GM19452 (cell line): ENCODE results near the gene FHIP1A.
"Not testable (repeated sequence)": the region's sequence is repeated elsewhere in the genome, so short reads cannot be mapped to it uniquely, and the experiment has no call there.

Source experiments
- ATAC-seq: cut with Tn5 transposase; IDR thresholded peaks from one replicate; pipeline ENCODE4 v1.9.1; 2021; ENCODE audit not compliant: unreplicated experiment

The FHIP1A gene

DNA sequence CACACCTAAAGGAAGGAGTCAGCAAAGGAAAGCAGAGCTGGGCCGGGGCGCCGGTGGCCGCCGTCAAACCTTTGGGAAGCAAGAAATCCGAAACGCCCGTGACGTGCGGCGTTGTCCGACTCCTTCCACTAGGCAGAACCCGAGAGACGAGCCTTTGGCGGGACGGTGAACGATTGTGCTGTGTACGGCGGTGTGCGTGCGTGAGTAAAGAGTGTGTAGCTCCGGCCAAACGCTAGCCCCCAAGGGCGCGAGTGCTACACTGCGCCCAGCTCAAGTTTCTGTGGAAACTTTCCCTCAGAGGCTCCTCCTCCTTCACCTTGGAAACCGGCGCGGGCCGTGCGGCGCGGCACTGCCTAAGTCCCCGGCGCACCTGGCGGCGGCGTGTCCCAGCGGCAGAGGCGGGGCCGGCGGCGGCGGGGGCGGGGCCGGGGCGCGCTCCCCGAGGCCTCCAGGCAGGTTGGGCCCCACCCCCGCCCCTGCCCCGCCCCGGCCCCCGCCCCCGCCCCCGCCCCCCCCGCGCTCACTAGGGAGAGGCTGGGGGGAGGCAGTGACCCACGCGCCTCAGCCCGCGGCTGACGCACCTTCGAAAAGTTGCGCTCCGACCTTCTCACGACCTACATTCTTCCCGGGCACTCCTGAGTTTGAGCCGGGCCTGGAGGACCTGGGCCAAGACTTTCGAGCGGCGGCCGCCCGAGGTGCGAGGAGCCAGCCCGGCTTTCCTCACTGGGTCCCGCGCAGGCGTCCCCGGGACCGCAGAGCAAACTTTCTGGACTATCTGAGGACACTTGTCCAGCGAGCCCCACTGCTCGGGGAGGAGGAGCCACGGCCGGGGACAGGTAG lies at the start of gene FHIP1A:
TSS of gene FHIP1A (plus strand) at position 547 of the 840 bp plus-strand sequence. CDS start 157,084 bp downstream, outside the sequence.
- ATAC-seq: peak; percentile 80

GRCh38 chr4:151359576-151359975 lies 49.4 kb upstream of the FHIP1A start:
- no peak for ATAC-seq

- no peak for ATAC-seq
Observed at GRCh38 chr4:151361126-151361525, 47.9 kb upstream of the FHIP1A start.

DNA sequence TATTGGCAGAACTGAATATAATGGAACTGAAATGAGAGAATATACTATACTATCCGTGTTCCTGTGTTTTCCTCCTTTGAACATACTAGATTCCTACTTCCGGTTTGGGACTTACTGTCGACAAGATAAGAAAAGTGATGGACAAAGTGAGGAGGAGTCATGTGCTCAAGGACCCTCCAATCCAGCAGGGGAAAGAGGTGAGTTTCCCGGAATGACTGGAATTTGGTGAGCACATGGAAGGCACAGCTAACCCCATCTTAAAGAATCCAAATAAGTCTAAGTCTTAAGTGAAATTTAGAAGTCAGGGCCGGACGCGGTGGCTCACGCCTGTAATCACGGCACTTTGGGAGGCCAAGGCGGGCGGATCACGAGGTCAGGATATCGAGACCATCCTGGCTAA lies 47.0 kb upstream of the FHIP1A start:
- ATAC-seq: no peak

DNA sequence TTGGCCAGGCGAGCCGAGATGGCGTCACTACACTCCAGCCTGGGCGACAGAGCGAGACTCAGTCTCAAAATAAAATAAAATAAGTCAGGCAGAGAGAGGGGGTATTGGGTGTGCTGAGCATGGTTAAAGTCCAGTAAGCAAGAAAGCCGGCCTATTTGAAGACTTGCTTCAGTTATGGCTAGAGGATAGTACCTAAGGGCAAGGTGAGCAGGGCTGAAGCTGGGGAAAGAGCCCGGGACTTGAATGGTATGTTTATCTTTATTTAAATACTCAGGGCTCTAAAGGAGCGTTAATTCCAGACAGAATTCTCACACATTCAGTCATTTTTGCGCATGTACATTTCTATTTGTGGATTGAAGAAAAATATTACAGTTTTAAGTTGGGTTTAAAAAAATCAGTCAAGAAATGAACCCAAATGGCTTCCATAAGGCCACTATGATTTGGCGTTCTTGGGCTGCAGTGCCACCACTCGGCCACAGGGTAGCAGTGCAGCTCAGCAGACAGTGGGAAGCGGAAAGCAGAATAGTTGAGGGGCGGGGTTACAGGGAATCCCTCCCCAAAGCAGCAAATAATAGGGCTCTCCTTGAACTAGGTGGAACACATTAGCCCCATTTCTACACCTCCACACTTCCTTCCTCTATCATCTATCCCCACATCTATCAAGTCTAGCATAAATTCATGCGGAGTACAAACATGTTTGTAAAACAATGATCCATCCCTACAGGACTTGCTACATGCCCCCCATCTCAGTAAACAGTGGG lies 46.4 kb upstream of the FHIP1A start:
- ATAC-seq: peak; percentile 98

DNA sequence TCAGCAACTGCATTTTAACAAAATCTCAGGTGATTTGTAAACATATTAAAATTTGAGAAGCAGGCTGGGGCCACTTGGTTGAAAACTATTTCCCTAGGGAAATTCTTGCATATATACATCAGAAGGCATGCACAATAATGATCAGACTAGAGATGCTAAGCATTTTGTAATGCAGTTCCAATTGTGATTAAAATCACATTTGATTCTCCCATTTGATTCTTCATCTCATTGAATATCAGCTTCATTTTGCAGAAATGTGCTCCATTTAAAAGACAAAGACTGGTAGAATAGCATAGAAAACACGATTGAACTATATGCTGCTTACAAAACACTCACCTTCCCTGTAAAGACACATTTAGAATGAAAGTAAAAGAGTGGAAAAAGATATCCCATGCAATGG lies 32.4 kb upstream of the FHIP1A start:
- ATAC-seq: no peak

- ATAC-seq: no peak
Observed at GRCh38 chr4:151389311-151389710, 19.7 kb upstream of the FHIP1A start.

- ATAC-seq: not testable (repeated sequence)
Observed at GRCh38 chr4:151389799-151390198, 19.2 kb upstream of the FHIP1A start.

DNA sequence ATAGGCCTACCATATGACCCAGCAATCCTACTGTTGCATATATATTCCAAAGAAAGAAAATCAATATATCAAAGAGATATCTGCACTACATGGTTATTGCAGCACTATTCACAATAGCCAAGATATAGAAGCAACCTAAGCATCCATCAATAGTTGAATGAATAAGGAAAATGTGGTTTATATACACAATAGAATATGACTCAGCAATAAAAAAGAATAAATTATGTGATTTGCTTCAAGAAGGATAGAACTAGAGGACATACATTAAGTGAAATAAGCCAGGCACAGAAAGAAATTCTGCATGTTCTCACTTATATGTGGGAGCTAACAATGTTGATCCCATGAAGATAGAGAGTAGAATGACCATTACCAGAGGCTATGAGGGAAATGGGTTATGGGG lies 13.1 kb upstream of the FHIP1A start:
- no peak for ATAC-seq

DNA sequence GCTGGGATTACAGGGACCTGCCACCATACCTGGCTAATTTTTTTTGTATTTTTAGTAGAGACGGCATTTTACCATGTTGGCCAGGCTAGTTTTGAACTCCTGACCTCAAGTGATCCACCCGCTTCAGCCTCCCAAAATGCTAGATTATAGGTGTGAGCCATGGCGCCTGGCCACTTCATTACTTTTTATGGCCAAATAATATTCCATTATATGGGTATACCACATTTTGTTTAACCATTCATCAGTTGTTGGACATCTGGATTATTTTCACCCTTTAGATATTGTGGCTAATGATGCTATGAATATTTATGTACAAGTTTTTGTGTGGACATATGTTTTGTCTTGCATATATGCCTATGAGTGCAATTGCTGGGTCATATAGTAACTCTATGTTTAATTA lies 8.6 kb upstream of the FHIP1A start:
- ATAC-seq: no peak

DNA sequence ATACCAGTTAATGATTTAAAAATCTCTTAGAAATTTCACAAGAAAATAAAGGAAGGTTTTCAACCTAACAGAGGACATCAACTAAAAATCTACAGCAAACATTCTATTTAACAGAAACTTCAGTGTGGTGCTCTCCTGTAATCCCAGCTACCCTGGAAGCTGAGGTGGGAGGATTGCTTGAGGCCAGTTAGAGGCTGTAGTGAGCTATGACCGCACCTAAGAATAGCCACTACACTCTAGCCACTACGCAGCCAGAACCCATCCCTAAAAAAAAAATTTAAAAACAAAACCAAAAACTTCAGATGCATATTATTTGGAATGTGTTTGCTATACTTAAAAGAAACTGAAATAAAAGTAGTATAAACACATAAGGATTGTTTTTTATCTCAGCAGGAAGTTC lies 7.2 kb upstream of the FHIP1A start:
- no peak for ATAC-seq

DNA sequence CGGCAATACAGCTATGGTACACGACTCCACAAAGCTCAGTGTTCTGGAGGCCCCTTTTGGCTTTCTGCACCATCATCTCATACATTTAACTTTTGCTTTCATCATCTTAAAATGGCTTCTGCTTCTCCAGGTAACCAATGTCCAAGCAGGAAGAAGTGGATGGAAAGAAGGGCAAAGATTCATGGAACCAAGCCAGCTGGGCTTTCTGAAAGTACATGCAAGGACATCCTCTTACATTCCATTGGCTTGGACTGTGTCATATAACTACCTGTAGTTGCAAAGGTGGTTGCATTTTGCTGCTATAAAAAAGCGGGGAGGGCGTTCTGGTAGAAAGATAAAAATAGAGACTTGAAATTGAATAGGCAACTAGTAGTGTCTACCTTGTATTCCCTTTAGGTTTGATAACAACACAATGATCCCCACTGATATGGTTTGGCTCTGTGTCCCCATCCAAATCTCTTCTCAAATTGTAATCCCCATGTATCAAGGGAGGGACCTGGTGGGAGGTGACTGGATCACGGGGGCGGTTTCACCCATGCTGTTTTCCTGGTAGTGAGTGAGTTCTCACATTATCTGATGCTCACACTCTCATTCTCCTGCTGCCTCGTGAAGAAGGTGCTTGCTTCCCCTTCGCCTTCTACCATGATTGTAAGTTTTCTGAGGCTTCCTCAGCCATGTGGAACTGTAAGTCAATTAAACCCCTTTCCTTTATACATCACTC lies 6.7 kb upstream of the FHIP1A start:
- ATAC-seq: no peak

- no peak for ATAC-seq
Observed at GRCh38 chr4:151403656-151404055, 5.3 kb upstream of the FHIP1A start.

- ATAC-seq: not testable (repeated sequence)
Observed at GRCh38 chr4:151404802-151405201, 4.2 kb upstream of the FHIP1A start.

DNA sequence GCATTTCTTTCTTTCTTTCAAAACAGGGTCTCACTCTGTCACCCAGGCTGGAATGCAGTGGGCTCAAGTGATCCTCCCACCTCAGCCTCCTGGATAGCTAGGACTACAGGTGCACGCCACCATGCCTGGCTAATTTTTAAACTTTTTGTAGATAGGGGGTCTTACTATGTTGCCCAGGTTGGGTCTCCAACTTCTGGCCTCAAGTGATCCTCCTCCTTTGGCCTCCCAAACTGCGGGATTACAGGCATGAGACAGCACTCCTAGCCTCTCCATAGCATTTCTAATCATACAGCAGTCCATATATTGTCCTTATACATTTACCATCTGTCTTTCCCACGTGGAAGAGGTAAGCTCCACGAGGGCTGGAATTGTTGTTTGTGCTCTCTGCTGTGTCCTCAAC lies 2.0 kb upstream of the FHIP1A start:
- no peak for ATAC-seq

DNA sequence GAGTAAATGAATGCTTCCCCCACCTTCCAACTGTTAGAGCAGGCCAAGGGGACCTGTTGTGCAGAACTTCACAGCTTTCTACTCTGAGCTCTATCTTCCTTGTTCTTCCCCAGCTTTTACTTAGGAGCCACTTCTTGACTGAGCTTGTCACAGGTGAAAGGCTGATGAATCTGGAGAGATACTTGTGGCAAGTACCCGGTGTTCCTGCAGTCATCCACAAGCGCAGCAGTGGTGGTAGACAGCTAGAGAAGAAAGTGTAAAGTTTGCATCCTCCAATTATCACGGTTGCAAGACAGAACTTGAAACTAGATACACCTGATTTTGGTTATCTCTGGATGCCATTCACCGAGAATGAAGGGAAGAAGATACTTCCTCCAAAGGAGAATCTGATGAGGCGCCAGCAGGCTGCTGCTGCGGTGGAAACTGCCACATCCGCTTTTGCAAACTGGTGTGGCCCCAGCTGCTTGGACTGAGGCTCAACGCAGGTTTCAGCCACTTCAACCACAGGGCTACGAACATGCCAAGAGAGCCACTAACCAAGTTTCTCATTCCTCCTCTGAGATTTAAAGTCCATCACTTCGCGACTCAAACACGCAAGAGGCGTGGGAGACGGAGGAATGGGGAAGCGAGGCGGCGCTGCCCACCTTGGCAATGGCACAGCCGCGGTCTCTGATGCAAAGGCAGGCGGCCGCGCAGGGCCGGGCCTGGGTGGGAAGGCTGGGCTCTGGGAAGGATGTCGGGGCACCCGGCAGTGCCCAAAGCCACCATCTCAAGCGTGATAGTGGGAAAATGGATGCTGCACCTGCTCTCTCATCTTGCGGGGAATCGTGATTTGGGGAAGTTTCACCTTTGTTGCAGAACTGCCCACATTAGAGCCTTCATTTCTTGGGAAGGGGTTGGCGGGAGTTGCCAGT lies 1.3 kb upstream of the FHIP1A start:
- peak; percentile 84 for ATAC-seq

DNA sequence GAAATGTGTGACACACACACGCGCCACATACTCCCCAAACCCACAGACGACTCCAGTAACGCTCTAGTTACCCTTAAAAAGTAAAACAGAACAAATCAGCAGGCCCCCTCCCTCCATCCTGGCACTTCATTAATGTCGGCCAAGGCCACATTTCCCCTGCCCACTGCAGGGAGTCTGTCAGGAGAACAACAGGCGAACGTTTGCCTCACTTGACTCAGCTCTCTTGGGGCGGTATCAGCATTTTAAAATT lies 671 bp upstream of the FHIP1A start:
- peak; percentile 1 for ATAC-seq

- no peak for ATAC-seq
Observed at GRCh38 chr4:151409470-151410313, 716 bp downstream of the FHIP1A start.

- ATAC-seq: no peak
Observed at GRCh38 chr4:151415978-151416377, 7.0 kb downstream of the FHIP1A start.

DNA sequence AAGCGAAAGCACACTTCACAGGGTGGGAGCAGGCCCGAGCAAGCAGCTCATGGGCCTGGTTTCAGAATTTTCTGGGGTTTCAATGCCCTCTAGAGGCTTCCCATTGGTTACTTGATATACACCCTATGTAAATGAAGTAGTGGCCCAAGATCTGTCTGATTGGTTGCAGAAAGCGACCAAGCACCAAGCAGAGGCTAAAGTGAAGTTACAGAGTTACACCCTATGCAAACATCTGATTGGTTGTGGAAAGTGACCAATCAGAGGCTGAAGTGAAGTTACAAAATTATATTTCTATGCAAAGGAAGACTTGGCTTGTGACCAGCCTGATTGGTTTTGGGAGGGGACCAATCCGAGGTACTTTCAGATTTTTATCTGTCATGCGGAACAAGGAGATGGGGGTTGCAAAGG lies 8.2 kb downstream of the FHIP1A start:
- ATAC-seq: no peak
